Renal cortex interstitium (tissue), 11 donors: ENCODE measurements around the gene TDRD7. TPM values are rescaled to one million over a fixed set of nuclear protein-coding genes. Genes with fewer than 3 reads are reported as not detected.
A peak's percentile ranks its signal among the peaks of the same experiment; 100 is the strongest.
"Not testable (repeated sequence)": the region's sequence is repeated elsewhere in the genome, so short reads cannot be mapped to it uniquely, and the experiment has no call there.

Experiments
- DNase-seq, 11 donors: peaks; one replicate each; pipeline ENCODE4 v3.0.0-alpha.2; 2013; ENCODE audit warnings: low read depth in 9 of 11, low spot score in 4 of 11; ENCODE audit errors: extremely low read depth in 1 of 11
- polyA plus RNA-seq, 3 donors: library from polyadenylated mRNA; unstranded; fragments of 120-200 nt; gene quantifications; one replicate each; pipeline ENCODE4 v1.2.1, GENCODE V29; 2013; ENCODE audit not compliant: insufficient read length in 3 of 3

Gene TDRD7
- polyA plus RNA-seq, 3 donors: 7.1 to 8.0 (median 7.7) TPM

- no peak for DNase-seq
Observed at GRCh38 chr9:97447001-97447400, 35.1 kb downstream of the TDRD7 start.

GRCh38 chr9:97453573-97453972, 41.7 kb downstream of the TDRD7 start:
- not testable (repeated sequence) for DNase-seq

GRCh38 chr9:97456841-97457240, 44.9 kb downstream of the TDRD7 start:
- not testable (repeated sequence) for DNase-seq

GRCh38 chr9:97459326-97459725, 47.4 kb downstream of the TDRD7 start:
- no peak for DNase-seq

GRCh38 chr9:97462159-97462558, 50.3 kb downstream of the TDRD7 start:
- DNase-seq: no peak

- DNase-seq: no peak
Observed at GRCh38 chr9:97462914-97463313, 51.0 kb downstream of the TDRD7 start.

GRCh38 chr9:97468658-97469448, 57.0 kb downstream of the TDRD7 start:
- peak; percentile 22 to 49 (median 36) for DNase-seq

GRCh38 chr9:97470076-97470475, 58.2 kb downstream of the TDRD7 start:
- DNase-seq: no peak

GRCh38 chr9:97473717-97474116, 61.8 kb downstream of the TDRD7 start:
- DNase-seq: no peak

GRCh38 chr9:97474372-97474925, 62.6 kb downstream of the TDRD7 start:
- DNase-seq: no peak

- DNase-seq: no peak
Observed at GRCh38 chr9:97475059-97475458, 63.2 kb downstream of the TDRD7 start.

- DNase-seq: no peak
Observed at GRCh38 chr9:97478301-97478981, 66.5 kb downstream of the TDRD7 start.

- no peak for DNase-seq
Observed at GRCh38 chr9:97479496-97480159, 67.7 kb downstream of the TDRD7 start.

GRCh38 chr9:97480174-97480573, 68.3 kb downstream of the TDRD7 start:
- DNase-seq: no peak

- DNase-seq: no peak
Observed at GRCh38 chr9:97480749-97481148, 68.9 kb downstream of the TDRD7 start.

GRCh38 chr9:97484134-97484533, 72.2 kb downstream of the TDRD7 start:
- DNase-seq: no peak

- DNase-seq: no peak
Observed at GRCh38 chr9:97487107-97487506, 75.2 kb downstream of the TDRD7 start.

GRCh38 chr9:97487861-97488260, 76.0 kb downstream of the TDRD7 start:
- no peak for DNase-seq

- no peak for DNase-seq
Observed at GRCh38 chr9:97491216-97491999, 79.5 kb downstream of the TDRD7 start.
